Hematopoietic multipotent progenitor cell treated with erythropoietin and hydrocortisone succinate and interleukin-3 and kit ligand, for 8 days (in vitro differentiated cells): ENCODE measurements around the gene PFKM.
A peak's percentile ranks its signal among the peaks of the same experiment; 100 is the strongest.
"Not testable (repeated sequence)": the region's sequence is repeated elsewhere in the genome, so short reads cannot be mapped to it uniquely, and the experiment has no call there.

Experiments
- DNase-seq: peaks from one replicate; pipeline ENCODE4 v3.0.0-alpha.2; 2015

The PFKM gene

DNA sequence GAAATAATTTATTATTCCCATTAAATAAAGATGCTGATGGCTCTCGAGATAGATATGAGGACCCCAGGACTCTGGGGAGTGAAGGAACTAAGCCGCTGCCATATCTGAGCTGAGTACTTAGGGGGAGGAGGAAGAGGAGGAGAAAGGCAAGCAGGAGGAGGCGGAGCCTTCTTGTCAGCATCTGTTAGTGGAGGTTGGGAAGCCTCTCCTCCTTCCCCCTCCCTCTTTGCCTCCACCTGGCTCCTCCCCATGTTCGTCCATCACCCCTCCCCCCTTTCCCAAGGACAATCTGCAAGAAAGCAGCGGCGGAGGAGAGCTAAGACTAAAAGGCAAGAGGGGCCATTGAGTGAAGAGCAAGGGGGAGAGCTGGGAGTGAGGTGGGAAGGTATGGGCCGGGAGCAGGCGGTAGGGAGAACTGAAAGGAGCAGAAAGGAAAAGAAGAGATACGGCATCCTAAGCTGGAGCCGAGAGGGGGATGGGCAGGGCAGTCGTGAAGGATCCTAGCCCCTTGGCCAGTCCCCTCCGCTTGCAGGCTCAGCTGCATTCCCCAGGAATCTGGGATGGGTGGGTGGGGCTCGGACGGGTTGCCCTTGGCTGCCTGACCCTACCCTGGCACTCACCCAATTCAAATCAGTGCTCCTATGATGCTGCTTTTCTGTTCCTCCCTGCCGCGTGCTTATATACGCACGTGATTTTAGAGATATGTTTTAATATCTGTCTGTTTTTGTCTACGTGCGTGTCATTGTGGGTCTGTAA is at the start of gene PFKM:
PFKM (plus strand) TSS at position 287 of the 756 bp plus-strand sequence. CDS start 3,411 bp downstream, outside the sequence.
- peak; percentile 88 for DNase-seq

DNA sequence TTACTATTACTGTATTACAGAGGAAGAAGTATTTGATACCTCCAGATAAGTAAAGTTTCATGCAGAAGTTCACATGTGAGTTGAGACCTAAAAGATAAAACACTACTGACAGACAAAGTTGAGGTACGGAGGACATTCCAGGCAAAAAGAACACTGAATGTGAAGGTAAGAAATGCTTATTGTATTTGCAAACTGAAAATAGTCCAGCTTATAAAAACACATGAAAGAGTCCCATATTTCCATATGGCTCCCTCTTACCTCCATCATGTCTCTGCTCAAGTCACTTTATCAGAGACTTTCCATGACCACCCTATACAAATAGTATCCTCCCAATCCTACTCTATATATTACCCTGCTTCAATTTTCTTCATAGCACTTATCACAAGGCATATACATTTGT is 49.1 kb upstream of the PFKM start:
- DNase-seq = no peak

DNA sequence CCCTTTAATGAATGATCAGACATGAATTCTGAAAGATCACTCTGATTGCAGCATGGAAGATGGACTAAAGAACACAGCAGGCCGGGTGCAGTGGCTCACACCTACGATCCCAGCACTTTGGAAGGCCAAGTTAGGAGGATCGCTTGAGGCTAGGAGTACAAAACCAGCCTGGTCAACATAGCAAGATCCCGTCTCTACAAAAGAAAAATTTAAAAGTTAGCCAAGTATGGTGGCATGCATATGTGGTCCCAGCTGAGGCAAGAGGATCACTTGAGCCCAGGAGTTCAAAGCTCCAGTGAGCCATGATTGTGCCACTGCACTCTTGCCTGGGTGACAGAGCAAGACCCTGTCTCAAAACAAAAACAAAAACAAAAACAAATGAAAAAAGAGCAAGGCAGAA is 48.4 kb upstream of the PFKM start:
- DNase-seq = no peak

DNA sequence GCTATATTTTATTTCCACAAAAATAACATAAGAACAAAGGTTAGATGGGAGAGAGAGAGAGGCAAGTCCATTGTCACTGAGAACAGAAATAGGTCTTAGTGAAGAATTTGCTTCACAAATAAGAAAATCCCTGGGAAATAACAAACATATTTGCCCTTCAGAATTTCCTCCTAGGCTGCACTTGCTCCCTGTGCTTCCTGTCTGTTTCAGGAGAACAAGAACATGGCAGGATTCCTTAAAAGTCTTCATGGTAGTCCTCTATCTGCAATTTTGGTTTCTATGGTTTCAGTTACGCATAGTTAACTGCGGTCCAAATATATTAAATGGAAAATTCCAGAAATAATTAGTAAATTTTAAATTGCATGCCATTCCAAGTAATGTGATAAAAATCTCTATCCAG is 47.4 kb upstream of the PFKM start:
- no peak for DNase-seq

DNA sequence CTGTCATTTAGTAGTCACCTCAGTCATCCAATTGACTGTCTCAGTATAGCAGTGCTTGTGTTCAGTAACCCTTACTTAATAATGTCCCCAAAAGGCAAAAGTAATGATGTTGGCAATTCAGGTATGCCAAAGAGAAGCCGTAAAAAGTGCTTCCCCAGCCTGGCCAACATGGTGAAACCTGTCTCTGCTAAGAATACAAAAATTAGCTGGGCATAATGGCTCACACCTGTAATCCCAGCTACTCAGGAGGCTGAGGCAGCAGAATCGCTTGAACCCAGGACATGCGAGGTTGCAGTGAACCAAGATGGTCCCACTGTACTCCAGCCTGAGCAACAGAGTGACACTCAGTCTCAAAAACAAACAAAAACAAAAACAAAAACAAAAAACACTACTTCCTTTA is 46.9 kb upstream of the PFKM start:
- DNase-seq = no peak

DNA sequence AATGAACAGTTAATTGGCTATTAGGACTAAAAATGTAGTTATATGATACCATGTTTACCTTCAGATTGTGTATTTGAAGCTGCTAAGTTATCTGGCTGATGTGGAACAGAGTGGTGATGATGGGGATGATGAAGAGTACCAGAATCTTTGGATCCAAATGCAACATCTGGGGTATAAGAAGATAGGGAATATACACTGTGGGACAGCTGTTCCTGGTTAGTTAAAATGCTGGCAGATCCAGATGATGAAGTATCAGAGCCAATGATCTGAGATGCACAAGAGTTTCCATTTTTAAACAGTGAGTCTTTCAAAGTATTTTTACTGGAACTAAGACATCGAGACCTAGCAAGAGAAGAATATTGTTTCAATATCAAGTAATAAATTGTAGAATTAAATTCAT is 44.9 kb upstream of the PFKM start:
- no peak for DNase-seq

DNA sequence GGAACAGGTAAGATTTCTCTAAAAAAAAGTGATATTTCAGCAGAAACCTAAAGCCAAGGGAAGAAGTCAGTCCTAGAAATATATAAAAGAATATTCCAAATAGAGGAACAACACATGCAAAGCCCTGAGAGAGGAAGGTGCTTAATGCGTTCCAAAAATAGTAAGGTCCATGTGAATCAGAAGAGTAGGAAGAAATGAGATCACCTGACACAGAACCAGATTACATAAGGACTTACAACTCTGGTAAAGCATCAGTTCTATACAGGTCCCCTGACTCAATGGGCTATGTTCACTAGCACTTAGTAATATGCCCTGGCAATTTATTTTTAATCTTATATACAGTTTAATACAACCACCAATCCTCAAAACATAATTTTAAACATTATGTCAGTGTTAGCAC is 43.3 kb upstream of the PFKM start:
- no peak for DNase-seq

DNA sequence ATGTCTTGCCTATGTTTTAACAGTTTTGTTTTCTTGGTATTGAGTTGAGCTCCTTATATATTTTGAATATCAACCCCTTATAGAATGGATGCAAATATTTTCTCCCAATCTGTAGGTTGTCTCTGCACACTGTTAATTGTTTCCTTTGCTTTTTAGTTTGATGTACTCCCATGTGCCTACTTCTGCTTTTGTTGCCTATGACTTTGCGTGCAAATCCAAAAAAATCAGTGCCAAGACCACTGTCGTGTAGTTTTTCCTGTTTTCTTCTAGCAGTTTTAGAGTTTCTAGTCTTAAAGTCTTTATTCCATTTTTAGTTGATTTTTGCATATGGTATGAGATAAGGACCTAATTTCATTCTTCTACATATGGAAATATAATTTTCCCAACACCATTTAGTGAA is 42.1 kb upstream of the PFKM start:
- no peak for DNase-seq

DNA sequence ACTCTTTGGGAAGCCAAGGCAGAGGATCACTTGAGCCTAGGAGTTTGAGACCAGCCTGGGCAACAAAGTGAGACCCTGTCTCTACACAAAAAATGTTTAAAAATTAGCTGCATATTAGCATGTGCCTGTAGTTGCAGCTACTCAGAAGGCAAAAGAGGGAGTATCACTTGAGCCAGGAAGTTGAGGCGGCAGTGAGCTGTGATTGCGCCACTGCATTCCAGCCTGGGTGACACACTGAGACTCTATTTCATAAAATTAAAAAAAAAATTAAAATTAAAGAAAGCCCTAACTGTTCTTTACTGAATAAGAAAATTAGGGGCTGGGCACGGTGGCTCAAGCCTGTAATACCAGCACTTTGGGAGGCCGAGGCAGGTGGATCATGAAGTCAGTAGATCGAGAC is 40.3 kb upstream of the PFKM start:
- no peak for DNase-seq

DNA sequence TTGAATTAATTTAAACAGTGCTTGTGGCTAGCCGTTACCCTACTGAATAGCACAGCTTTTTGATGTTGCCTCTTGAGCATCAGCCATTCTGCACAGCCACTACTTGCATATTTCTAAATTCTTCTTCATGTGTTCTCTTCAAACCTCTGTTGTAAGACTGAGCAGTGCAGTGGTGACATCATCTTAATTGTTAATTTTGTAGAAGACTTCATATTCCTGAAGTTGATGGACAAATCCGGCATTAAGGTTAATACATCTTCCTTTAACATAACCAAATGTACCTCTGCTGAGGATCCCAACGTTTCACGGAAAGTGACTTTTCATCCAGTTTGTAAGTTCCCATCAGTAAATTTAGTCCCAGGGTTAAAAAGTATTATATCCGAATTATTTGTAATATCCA is 38.9 kb upstream of the PFKM start:
- no peak for DNase-seq

DNA sequence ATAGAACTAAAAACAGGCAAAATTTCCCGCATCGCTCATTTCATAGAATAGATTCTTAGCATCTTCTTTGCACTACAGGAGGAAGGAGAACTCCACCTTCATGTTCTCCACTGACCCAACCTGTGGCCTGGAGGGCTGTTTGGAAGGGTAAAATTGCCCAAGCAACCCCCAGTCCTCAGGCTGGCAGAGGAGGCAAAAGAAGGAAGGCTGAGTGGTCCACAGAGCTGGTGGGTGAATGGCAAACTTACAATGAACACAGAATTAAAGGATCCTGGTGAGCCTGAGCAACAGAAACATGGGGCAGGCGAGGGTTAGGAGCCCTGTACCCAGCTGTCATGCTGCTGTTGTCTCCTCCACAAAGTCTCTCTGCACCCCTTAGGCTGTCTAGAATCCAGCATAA is 38.3 kb upstream of the PFKM start:
- DNase-seq = no peak

DNA sequence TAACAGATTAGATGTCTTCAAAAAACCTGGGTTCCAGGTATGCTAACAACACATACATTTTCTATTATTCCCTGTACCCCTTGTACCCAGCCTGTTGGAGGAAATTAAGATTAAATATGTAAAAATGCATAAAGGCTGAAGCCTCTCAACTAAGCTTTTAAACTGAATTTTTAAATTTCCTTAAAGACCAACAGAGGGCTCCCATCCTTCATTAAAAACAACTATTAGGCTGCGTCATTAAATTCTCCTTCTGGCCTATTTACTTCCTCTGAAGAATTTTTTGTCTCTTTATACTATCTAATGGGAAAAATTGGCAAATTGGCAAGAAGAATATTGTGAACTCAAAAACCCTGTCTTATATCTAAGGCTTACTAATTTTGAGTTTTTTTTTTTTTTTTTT is 35.1 kb upstream of the PFKM start:
- peak; percentile 46 for DNase-seq

DNA sequence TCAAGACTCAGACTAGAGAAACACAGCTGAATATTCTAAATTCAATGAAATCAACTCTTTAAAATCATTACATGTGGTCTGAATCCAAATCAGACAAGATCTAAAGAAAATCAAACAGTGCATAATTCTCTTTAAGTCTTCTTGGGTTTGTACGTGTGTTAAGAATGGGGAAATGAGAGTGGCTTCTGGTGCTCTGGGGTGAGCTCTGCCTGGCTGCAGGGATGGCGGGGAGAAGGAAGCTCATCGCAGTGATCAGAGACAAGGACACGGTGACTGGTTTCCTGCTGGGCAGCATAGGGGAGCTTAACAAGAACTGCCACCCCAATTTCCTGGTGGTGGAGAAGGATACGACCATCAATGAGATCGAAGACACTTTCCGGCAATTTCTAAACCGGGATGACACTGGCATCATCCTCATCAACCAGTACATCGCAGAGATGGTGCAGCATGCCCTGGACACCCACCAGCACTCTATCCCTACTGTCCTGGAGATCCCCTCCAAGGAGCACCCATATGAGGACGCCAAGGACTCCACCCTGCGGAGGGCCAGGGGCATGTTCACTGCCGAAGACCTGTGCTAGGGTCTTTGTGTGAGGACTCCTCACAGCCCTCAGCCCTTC is 34.2 kb upstream of the PFKM start:
- DNase-seq = no peak

DNA sequence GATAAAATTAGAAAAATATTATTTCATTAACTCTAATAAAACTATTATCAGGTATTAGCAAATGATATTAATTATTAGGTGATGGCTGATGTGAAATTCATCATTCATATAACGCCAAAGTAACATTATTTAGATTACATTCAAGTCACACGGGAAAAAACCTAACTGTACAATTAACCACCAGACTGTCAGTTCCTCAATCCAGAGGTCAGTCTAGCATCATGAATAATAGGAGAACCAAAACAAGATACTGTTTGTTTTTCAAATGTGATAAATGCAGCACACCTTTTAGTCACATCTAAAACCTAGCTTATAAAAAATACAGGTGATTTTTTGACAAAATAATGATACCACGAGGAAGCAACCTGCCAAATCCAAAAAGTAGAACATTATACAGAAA is 32.8 kb upstream of the PFKM start:
- no peak for DNase-seq

DNA sequence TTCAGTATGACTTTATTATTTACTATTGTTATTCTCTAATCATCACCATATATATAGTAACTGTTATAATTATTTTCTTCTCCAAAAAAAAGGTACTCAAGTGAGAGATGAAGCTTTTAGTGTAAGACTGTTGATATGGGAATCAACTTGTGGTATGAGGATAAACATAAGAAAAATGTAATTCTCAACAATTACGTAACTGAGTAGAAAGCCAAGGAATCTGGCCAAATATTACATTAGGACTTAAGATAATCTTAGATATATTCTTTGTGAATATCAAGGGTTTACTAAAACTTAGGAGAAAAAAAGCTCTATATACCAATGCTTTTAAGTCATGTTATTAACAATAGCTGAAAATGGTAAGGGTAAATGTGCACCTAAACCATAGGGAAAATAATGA is 26.6 kb upstream of the PFKM start:
- DNase-seq = no peak

DNA sequence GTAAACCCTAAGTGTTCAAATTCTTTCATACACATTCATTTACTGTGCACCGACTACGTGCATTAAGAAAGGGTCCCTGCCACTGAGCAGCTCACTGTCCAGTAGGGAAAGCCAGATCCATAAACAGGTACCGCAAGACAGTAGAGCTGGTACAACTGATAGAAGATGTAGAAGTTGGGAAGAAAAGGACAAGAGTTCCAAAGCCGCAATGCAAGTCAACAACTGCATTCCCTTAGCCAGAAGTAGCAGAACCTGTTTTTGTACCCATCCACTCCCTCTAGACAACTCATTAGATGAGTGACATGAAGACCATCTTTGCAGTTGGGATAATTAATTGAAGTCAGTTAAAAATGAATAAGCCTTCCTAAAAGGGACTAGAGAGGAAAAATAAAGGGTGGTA is 14.6 kb upstream of the PFKM start:
- peak; percentile 21 for DNase-seq

DNA sequence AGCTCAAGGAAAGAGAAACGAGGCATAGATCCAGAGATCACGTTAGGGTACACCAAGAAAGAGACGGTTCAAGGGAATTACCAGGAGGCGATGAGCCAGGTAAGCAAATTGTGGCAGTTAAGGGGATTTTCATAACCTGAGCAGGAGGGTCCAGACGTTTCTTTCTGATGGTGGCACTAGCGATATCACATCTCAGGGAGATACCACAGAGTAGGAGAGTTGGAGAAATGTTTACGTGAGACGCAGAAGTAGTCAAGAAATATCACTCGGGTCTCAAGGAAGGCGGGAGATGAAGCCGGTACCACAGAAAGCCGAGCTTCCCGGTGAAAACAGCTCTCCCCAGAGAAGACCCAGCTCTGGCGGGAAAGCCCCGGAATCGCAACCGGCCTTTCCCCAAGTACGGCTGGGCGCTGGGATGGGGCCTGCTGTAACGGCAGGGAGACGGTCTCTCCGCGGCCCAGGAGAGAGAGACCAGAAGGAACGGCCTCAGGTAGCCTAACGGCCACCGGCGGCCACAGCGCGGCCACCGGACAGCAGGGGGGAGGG is 13.8 kb upstream of the PFKM start:
- DNase-seq = peak; percentile 64

DNA sequence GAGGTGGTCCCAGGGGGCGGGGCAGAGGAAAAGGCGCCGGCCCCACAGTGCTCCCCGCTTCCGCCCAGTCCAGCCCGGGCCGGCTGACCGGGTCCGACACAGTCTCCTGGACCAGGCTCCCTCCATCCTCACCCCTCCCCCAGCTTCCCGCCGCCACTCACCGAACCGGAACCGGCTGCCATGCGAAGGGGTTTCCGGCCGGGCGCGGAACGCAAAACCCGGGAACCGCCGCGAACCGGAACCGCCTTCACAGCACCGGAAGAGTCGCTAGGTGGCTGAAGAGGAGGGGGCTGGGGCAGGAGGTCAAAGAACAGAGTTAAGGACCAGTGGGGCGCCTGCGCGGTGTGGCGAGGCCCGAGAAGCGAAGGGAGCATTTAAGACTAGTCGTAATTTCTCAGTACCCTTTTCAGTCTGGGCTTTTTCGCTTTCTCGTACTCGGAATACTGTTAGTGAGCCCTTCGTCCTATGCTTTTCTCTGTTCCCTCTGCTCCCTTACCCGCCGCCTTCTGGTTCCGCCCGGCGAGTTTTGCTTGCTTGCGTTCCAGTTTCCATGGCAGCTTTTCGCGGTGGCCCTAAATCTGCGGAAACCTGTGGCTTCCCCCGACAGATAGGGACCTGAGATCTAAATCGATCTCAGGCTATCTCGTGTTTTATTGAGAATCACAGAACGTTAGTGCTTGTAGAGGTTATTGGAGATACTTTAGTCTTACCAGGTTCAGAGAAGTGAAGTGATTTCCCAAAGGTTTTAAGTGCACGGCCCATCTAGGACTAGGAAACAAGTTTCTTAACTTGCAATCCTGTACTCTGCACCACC is 13.1 kb upstream of the PFKM start, which contains the start of gene SENP1:
SENP1 (minus strand) TSS at position 213 of the 814 bp plus-strand sequence. CDS start 4,607 bp downstream, outside the sequence.
- peak; percentile 87 for DNase-seq

DNA sequence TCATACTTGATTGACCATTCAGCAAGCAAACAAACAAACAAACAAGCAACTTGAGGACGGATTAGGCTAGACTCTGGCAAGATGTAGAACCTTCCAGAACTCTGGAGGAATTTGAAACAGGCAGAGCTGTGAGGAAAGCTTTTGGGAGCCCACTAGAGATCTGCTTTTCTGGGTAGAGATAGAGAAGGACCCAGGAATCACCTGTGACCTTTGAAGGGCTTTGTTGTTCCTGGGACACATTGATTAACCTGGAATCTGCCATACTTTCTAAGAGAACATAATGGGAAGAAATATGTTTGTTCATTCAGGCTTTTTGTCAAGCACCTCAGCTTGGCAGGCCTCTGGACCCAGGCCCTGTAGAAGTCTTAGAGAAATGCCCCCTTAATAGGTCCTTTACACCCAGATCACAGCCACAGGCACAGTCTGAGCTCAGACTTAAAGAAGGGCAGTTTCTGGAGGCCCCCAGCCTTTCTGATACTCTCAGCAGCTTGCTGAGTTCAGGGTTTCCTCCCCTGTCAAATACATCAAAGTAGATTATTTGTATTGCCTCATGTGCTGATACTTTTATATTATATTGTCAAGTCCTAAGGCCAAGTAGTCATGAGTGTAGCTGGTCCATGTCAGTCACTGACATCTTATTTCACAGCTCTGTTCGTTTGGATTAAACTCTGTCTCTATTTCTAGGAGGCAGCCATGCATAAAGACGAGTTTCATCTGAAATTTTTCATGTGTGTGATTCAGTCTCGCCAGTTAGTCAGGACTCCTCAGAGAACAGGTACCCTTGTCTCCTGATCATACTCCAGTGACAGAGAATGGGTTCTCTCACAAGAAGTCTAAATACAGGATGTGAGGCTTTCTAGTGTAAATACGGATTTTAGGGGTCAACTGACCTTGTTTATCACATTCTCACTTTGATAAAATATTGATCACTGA is 12.2 kb upstream of the PFKM start:
- DNase-seq = no peak

DNA sequence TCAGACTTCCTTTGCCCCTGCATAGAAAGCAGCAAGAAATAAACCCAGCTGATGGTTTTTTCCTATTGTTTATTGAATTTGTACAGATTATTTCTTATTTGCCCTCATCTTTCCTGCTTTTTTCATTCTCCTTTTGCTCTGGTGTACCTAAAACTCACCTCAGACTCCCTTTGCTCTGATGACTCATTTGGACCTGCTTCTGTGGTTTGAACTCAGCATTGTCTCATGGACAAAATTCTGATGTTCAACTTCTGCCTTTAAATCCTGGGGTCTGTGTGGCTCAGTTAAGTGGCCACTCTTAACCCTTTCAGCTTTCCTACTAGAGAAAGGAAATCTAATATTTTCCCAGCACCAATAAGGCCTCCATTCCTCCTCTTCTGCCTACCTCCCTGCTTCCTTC is 9.7 kb upstream of the PFKM start:
- DNase-seq = no peak

DNA sequence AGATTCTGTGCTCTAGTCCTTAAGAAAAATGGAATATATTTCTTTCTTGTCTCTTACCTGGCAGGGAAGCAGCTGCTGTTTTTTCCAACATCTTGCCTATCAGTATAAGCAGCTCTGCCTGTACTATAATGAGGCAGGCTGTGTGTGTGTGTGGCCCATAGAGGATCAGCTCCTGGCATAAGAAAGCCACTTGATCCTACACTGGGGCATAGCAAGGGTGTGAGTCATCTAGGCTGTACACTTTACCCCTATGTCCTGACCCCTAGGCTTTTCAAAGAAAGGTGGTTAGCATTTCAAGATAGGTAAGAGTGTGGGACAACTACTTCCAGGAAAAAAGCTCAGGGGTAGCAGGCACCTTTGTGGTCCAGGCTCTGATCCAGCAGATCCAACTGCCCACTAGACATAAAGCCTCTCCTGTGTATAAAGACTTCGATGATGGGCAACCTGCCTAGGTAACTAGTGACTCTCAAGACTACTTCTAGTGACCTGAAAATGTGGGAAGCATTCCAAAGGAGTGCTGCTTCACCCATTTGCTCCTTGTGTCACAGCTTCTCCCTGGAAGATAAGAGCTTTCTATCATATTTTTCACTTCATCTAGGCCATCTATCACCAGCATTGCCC is 8.4 kb upstream of the PFKM start:
- no peak for DNase-seq

DNA sequence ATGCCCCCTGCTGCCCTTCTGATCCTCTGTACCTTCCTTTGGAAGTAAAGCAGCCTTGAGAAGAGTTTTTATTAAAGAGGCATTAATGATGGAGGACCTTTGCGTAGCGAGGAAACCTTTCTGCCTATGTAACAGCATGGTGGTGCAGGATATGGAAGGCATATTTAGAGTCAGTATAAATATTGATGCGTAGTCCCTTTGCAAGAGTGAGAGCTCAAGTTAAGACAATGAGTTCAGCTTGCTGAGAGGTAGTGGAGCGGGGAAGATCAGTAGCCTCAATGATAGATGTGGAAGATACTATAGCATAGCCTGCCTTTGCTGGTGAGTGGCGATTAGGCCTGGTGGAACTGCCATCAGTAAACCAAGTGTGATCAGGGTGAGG is 7.9 kb upstream of the PFKM start:
- DNase-seq = not testable (repeated sequence)
